ENCODE results near the gene SYT2. TPM values are rescaled to one million over a fixed set of nuclear protein-coding genes. Genes with fewer than 3 reads are reported as not detected.

The SYT2 gene
- total and polyA plus RNA-seq, 5 donors from 2014 or later = 0.05 TPM; not detected in 3

- no peaks in the 10 kb centered on the region for H3K4me1 Mint-ChIP-seq
- no peak overlapping the region for H3K4me3 Mint-ChIP-seq
- DNase-seq (no peak), ATAC-seq (ENCODE audit: low read depth in 2 of 2) (no peak)
- H3K4me3 ChIP-seq (ENCODE audit: low read depth, low read length) = no peak overlapping the region
- H3K36me3 ChIP-seq (ENCODE audit: control insufficient read depth, insufficient read depth, low read length) = no peaks in the 10 kb centered on the region
- peaks cover 3% of the 10 kb centered on the region for H3K27me3 ChIP-seq (ENCODE audit: control insufficient read depth, insufficient read depth, low read length)
- H3K9me3 ChIP-seq (ENCODE audit: control insufficient read depth in 2 of 2, low read length in 2 of 2) = no peaks in the 10 kb centered on the region
- H3K27ac ChIP-seq (ENCODE audit: insufficient read depth, low read length, poor library complexity, severe bottlenecking) = no peak overlapping the region
- H3K27ac Mint-ChIP-seq = no peak overlapping the region
- H3K36me3 Mint-ChIP-seq = no peaks in the 10 kb centered on the region
- peaks cover 54% of the 10 kb centered on the region for H3K27me3 Mint-ChIP-seq
- no peaks in the 10 kb centered on the region for H3K4me1 ChIP-seq (ENCODE audit: control insufficient read depth, insufficient read depth, low read length, poor library complexity, severe bottlenecking)
- H3K9me3 Mint-ChIP-seq = peaks cover 0 to 2% (median 0%) of the 10 kb centered on the region in 7 donors
Observed at GRCh38 chr1:202658769-202659168, 51.5 kb downstream of the SYT2 start.

GRCh38 chr1:202658251-202658759 lies 51.9 kb downstream of the SYT2 start:
- no peaks in the 10 kb centered on the region for H3K36me3 Mint-ChIP-seq
- Histone ChIP-seq H3K36me3 (ENCODE audit: control insufficient read depth, insufficient read depth, low read length) (no peaks in the 10 kb centered on the region), H3K9me3 (ENCODE audit: control insufficient read depth in 2 of 2, low read length in 2 of 2) (no peaks in the 10 kb centered on the region), H3K27ac (ENCODE audit: insufficient read depth, low read length, poor library complexity, severe bottlenecking) (no peak overlapping the region), H3K27me3 (ENCODE audit: control insufficient read depth, insufficient read depth, low read length) (peaks cover 3% of the 10 kb centered on the region), H3K4me1 (ENCODE audit: control insufficient read depth, insufficient read depth, low read length, poor library complexity, severe bottlenecking) (no peaks in the 10 kb centered on the region), H3K4me3 (ENCODE audit: low read depth, low read length) (no peak overlapping the region)
- no peaks in the 10 kb centered on the region for H3K4me1 Mint-ChIP-seq
- peaks cover 49% of the 10 kb centered on the region for H3K27me3 Mint-ChIP-seq
- H3K27ac Mint-ChIP-seq = no peak overlapping the region
- H3K9me3 Mint-ChIP-seq = peaks cover 0 to 2% (median 0%) of the 10 kb centered on the region in 7 donors
- ATAC-seq (ENCODE audit: low read depth in 2 of 2) (no peak), DNase-seq (no peak)
- no peak overlapping the region for H3K4me3 Mint-ChIP-seq

DNA sequence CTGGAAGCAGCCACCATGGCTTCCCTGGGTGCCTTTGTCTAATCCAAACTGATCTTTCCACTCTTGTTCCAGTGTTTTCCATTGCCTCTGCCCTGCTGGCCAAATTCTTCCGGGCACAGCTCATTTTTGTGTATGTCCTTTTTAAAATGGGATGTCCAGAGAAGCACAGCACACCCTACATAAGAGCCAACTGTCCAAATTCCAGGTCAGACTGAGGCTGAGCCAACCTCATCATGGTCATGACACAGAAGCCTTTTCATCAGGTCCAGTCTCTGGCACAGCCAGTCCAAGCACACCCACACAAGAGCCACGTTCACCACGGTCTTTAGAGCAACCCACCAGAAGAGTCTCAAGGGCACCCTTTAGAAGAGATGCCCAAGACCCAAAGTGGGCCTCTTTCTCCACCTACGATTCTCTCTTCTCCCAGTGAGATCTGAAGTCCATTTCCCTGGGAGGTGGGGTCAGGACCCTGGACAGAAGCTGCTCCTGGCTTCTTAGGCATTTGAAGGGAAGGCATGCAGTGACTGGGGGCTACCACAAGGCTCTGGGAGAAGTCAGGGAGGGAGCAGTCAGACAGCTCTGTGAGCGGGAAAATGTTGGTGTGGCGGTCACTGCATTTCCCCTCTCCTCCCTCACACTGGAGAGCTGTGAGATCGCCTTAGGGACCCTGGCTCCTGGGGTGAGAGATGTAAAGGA lies 53.2 kb downstream of the SYT2 start:
- H3K4me3 Mint-ChIP-seq = no peak overlapping the region
- DNase-seq = no peak
- no peaks in the 10 kb centered on the region for H3K36me3 ChIP-seq (ENCODE audit: control insufficient read depth, insufficient read depth, low read length)
- H3K36me3 Mint-ChIP-seq = no peaks in the 10 kb centered on the region
- no peaks in the 10 kb centered on the region for H3K4me1 Mint-ChIP-seq
- no peak overlapping the region for H3K27ac Mint-ChIP-seq
- H3K27me3 ChIP-seq (ENCODE audit: control insufficient read depth, insufficient read depth, low read length) = peaks cover 3% of the 10 kb centered on the region
- peaks cover 39% of the 10 kb centered on the region for H3K27me3 Mint-ChIP-seq
- no peaks in the 10 kb centered on the region for H3K4me1 ChIP-seq (ENCODE audit: control insufficient read depth, insufficient read depth, low read length, poor library complexity, severe bottlenecking)
- ATAC-seq (ENCODE audit: low read depth in 2 of 2) = no peak
- H3K27ac ChIP-seq (ENCODE audit: insufficient read depth, low read length, poor library complexity, severe bottlenecking) = no peak overlapping the region
- H3K9me3 Mint-ChIP-seq = peaks cover 0 to 2% (median 0%) of the 10 kb centered on the region in 7 donors
- H3K4me3 ChIP-seq (ENCODE audit: low read depth, low read length) = no peak overlapping the region
- H3K9me3 ChIP-seq (ENCODE audit: control insufficient read depth in 2 of 2, low read length in 2 of 2) = no peaks in the 10 kb centered on the region

GRCh38 chr1:202656057-202656456 lies 54.2 kb downstream of the SYT2 start:
- Mint-ChIP-seq H3K4me1 (no peaks in the 10 kb centered on the region), H3K36me3 (no peaks in the 10 kb centered on the region), H3K9me3 (peaks cover 0 to 2% (median 0%) of the 10 kb centered on the region in 7 donors), H3K27me3 (peaks cover 35% of the 10 kb centered on the region), H3K27ac (no peak overlapping the region), H3K4me3 (no peak overlapping the region)
- no peaks in the 10 kb centered on the region for H3K4me1 ChIP-seq (ENCODE audit: control insufficient read depth, insufficient read depth, low read length, poor library complexity, severe bottlenecking)
- H3K4me3 ChIP-seq (ENCODE audit: low read depth, low read length) = no peak overlapping the region
- ATAC-seq (ENCODE audit: low read depth in 2 of 2) = no peak
- no peak overlapping the region for H3K27ac ChIP-seq (ENCODE audit: insufficient read depth, low read length, poor library complexity, severe bottlenecking)
- H3K9me3 ChIP-seq (ENCODE audit: control insufficient read depth in 2 of 2, low read length in 2 of 2) = no peaks in the 10 kb centered on the region
- H3K27me3 ChIP-seq (ENCODE audit: control insufficient read depth, insufficient read depth, low read length) = peaks cover 3% of the 10 kb centered on the region
- H3K36me3 ChIP-seq (ENCODE audit: control insufficient read depth, insufficient read depth, low read length) = no peaks in the 10 kb centered on the region
- DNase-seq = no peak

DNA sequence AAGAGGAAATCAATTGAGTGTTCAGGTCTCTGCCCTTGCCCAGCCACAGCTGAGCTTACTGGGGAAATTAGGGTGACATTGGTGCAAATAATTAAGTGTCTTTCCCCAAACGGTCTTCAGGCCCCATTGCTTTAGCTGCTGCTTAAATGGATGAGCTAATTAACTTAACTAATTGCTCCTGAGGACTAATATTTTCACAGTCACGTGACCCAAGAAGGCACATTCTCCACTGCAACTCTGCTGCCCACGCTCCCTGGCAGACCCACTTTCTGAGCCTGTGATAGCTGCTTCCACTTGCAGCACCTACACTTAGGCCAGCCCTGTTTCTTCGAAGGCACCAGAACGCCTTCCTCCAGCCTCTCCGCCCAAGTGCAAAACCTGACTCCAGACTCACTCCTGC lies 56.2 kb downstream of the SYT2 start:
- Mint-ChIP-seq H3K36me3 (no peaks in the 10 kb centered on the region), H3K4me3 (no peak overlapping the region), H3K4me1 (no peaks in the 10 kb centered on the region), H3K27me3 (peaks cover 31% of the 10 kb centered on the region), H3K9me3 (peaks cover 0 to 2% (median 0%) of the 10 kb centered on the region in 7 donors), H3K27ac (no peak overlapping the region)
- Histone ChIP-seq H3K27me3 (ENCODE audit: control insufficient read depth, insufficient read depth, low read length) (peaks cover 3% of the 10 kb centered on the region), H3K4me1 (ENCODE audit: control insufficient read depth, insufficient read depth, low read length, poor library complexity, severe bottlenecking) (no peaks in the 10 kb centered on the region), H3K4me3 (ENCODE audit: low read depth, low read length) (no peak overlapping the region), H3K27ac (ENCODE audit: insufficient read depth, low read length, poor library complexity, severe bottlenecking) (no peak overlapping the region), H3K9me3 (ENCODE audit: control insufficient read depth in 2 of 2, low read length in 2 of 2) (no peaks in the 10 kb centered on the region), H3K36me3 (ENCODE audit: control insufficient read depth, insufficient read depth, low read length) (no peaks in the 10 kb centered on the region)
- ATAC-seq (ENCODE audit: low read depth in 2 of 2) (no peak), DNase-seq (no peak)

- Histone ChIP-seq H3K27me3 (ENCODE audit: control insufficient read depth, insufficient read depth, low read length) (peaks cover 2% of the 10 kb centered on the region), H3K4me1 (ENCODE audit: control insufficient read depth, insufficient read depth, low read length, poor library complexity, severe bottlenecking) (peaks cover under 1% of the 10 kb centered on the region), H3K36me3 (ENCODE audit: control insufficient read depth, insufficient read depth, low read length) (no peaks in the 10 kb centered on the region), H3K9me3 (ENCODE audit: control insufficient read depth in 2 of 2, low read length in 2 of 2) (no peaks in the 10 kb centered on the region), H3K4me3 (ENCODE audit: low read depth, low read length) (no peak overlapping the region), H3K27ac (ENCODE audit: insufficient read depth, low read length, poor library complexity, severe bottlenecking) (no peak overlapping the region)
- ATAC-seq (ENCODE audit: low read depth in 2 of 2) (no peak), DNase-seq (no peak)
- no peak overlapping the region for H3K27ac Mint-ChIP-seq
- no peak overlapping the region for H3K4me3 Mint-ChIP-seq
- peaks cover 27% of the 10 kb centered on the region for H3K27me3 Mint-ChIP-seq
- H3K9me3 Mint-ChIP-seq = peaks cover 0 to 2% (median 0%) of the 10 kb centered on the region in 7 donors
- H3K4me1 Mint-ChIP-seq = peaks cover 0 to 11% (median 0%) of the 10 kb centered on the region in 4 donors
- no peaks in the 10 kb centered on the region for H3K36me3 Mint-ChIP-seq
Observed at GRCh38 chr1:202649553-202650392, 60.5 kb downstream of the SYT2 start.

GRCh38 chr1:202648605-202649226 lies 61.5 kb downstream of the SYT2 start:
- H3K27me3 ChIP-seq (ENCODE audit: control insufficient read depth, insufficient read depth, low read length) = peaks cover 2% of the 10 kb centered on the region
- no peak overlapping the region for H3K4me3 ChIP-seq (ENCODE audit: low read depth, low read length)
- no peak overlapping the region for H3K27ac ChIP-seq (ENCODE audit: insufficient read depth, low read length, poor library complexity, severe bottlenecking)
- Mint-ChIP-seq H3K27me3 (peaks cover 37% of the 10 kb centered on the region), H3K36me3 (no peaks in the 10 kb centered on the region), H3K4me3 (no peak overlapping the region), H3K27ac (no peak overlapping the region), H3K4me1 (peaks cover 0 to 22% (median 3%) of the 10 kb centered on the region in 4 donors), H3K9me3 (no peaks in the 10 kb centered on the region)
- no peak for DNase-seq
- ATAC-seq (ENCODE audit: low read depth in 2 of 2) = no peak
- H3K9me3 ChIP-seq (ENCODE audit: control insufficient read depth in 2 of 2, low read length in 2 of 2) = no peaks in the 10 kb centered on the region
- peaks cover 11% of the 10 kb centered on the region for H3K4me1 ChIP-seq (ENCODE audit: control insufficient read depth, insufficient read depth, low read length, poor library complexity, severe bottlenecking)
- H3K36me3 ChIP-seq (ENCODE audit: control insufficient read depth, insufficient read depth, low read length) = no peaks in the 10 kb centered on the region

Data from CD4-positive, CD25-positive, alpha-beta regulatory T cell (primary cell).